BLaER1 (cell line): ENCODE data around the gene TIMM13.

Experiments
- H3K27ac ChIP-seq: shearing (Covaris generic); formaldehyde crosslinking; 2 replicates; pipeline ENCODE4 v1.8.1; 2022
- H3K27me3 ChIP-seq: shearing (Covaris generic); formaldehyde crosslinking; 2 replicates; pipeline ENCODE4 v1.8.1; 2022
- H3K36me3 ChIP-seq: shearing (Covaris generic); formaldehyde crosslinking; 2 replicates; pipeline ENCODE4 v1.8.1; 2022
- H3K4me1 ChIP-seq: shearing (Covaris generic); formaldehyde crosslinking; 2 replicates; pipeline ENCODE4 v1.8.1; 2022
- H3K4me2 ChIP-seq: shearing (Covaris generic); formaldehyde crosslinking; 2 replicates; pipeline ENCODE4 v1.8.1; 2022
- H3K4me3 ChIP-seq: shearing (Covaris generic); formaldehyde crosslinking; 2 replicates; pipeline ENCODE4 v1.8.1; 2022
- H3K9ac ChIP-seq: shearing (Covaris generic); formaldehyde crosslinking; 2 replicates; pipeline ENCODE4 v1.8.1; 2022
- H3K9me3 ChIP-seq: shearing (Covaris generic); formaldehyde crosslinking; 2 replicates; pipeline ENCODE4 v1.8.1; 2022
- H4K20me1 ChIP-seq: shearing (Covaris generic); formaldehyde crosslinking; 2 replicates; pipeline ENCODE4 v1.8.1; 2022
- Cebpa-rat ChIP-seq: shearing (Covaris generic); IDR thresholded peaks from 2 replicates; pipeline ENCODE4 v1.8.1; 2022

The TIMM13 gene

GRCh38 chr19:2431318-2432055, 4.1 kb upstream of the TIMM13 start:
- Histone ChIP-seq H3K9ac (peak overlapping the region; percentile 65), H3K4me2 (peak overlapping the region; percentile 98), H3K4me1 (peaks cover 50% of the 10 kb centered on the region), H3K9me3 (no peaks in the 10 kb centered on the region), H3K36me3 (peaks cover 79% of the 10 kb centered on the region), H4K20me1 (peaks cover 58% of the 10 kb centered on the region), H3K27ac (peak overlapping the region; percentile 99), H3K27me3 (no peaks in the 10 kb centered on the region), H3K4me3 (no peak overlapping the region; the same call in 1 of the 2 replicates)
- TF ChIP-seq Cebpa-rat, result no peak

- H3K9ac ChIP-seq, result peak overlapping the region; percentile 65; the same call in 1 of the 2 replicates
- TF ChIP-seq Cebpa-rat, result no peak
- peak overlapping the region; percentile 99 for H3K27ac ChIP-seq
- no peak overlapping the region for H3K4me3 ChIP-seq
- peaks cover 65% of the 10 kb centered on the region for H3K4me1 ChIP-seq
- no peaks in the 10 kb centered on the region for H3K27me3 ChIP-seq
- peaks cover 81% of the 10 kb centered on the region for H3K36me3 ChIP-seq
- H3K9me3 ChIP-seq, result no peaks in the 10 kb centered on the region
- H3K4me2 ChIP-seq, result peak overlapping the region; percentile 98
- H4K20me1 ChIP-seq, result peaks cover 61% of the 10 kb centered on the region
Measured at GRCh38 chr19:2429917-2430535, 2.6 kb upstream of the TIMM13 start.

GRCh38 chr19:2428756-2429711, 1.6 kb upstream of the TIMM13 start:
- Histone ChIP-seq H3K36me3 (peaks cover 74% of the 10 kb centered on the region), H3K4me1 (peaks cover 74% of the 10 kb centered on the region), H3K4me2 (peak overlapping the region; percentile 98), H3K4me3 (no peak overlapping the region), H3K9ac (peak overlapping the region; percentile 6; the same call in 1 of the 2 replicates), H3K27ac (peak overlapping the region; percentile 99), H3K9me3 (no peaks in the 10 kb centered on the region), H3K27me3 (no peaks in the 10 kb centered on the region), H4K20me1 (peaks cover 56% of the 10 kb centered on the region)
- no peak for TF ChIP-seq Cebpa-rat

- no peak for TF ChIP-seq Cebpa-rat
- H3K4me3 ChIP-seq, result peak overlapping the region; percentile 93; the same call in 1 of the 2 replicates
- no peaks in the 10 kb centered on the region for H3K9me3 ChIP-seq
- H3K27ac ChIP-seq, result peak overlapping the region; percentile 99
- peak overlapping the region; percentile 98 for H3K4me2 ChIP-seq
- no peaks in the 10 kb centered on the region for H3K27me3 ChIP-seq
- peaks cover 61% of the 10 kb centered on the region for H4K20me1 ChIP-seq
- H3K36me3 ChIP-seq, result peaks cover 71% of the 10 kb centered on the region
- H3K4me1 ChIP-seq, result peaks cover 81% of the 10 kb centered on the region
- no peak overlapping the region for H3K9ac ChIP-seq
Measured at GRCh38 chr19:2428321-2428690, 920 bp upstream of the TIMM13 start.

- Histone ChIP-seq H3K9ac (peak overlapping the region; percentile 99), H3K4me2 (peak overlapping the region; percentile 98), H3K36me3 (peaks cover 58% of the 10 kb centered on the region), H3K4me3 (peak overlapping the region; percentile 93), H3K9me3 (no peaks in the 10 kb centered on the region), H4K20me1 (peaks cover 68% of the 10 kb centered on the region), H3K4me1 (peaks cover 86% of the 10 kb centered on the region), H3K27ac (peak overlapping the region; percentile 99), H3K27me3 (no peaks in the 10 kb centered on the region)
- TF ChIP-seq Cebpa-rat, result no peak
Measured at GRCh38 chr19:2426611-2427428, 566 bp downstream of the TIMM13 start.

GRCh38 chr19:2425622-2426581, 1.5 kb downstream of the TIMM13 start:
- Histone ChIP-seq H3K36me3 (peaks cover 49% of the 10 kb centered on the region), H3K4me1 (peaks cover 86% of the 10 kb centered on the region), H3K27me3 (no peaks in the 10 kb centered on the region), H3K4me3 (peak overlapping the region; percentile 93), H3K27ac (peak overlapping the region; percentile 99), H4K20me1 (peaks cover 63% of the 10 kb centered on the region), H3K4me2 (peak overlapping the region; percentile 98), H3K9ac (peak overlapping the region; percentile 99), H3K9me3 (no peaks in the 10 kb centered on the region)
- no peak for TF ChIP-seq Cebpa-rat

- TF ChIP-seq Cebpa-rat, result no peak
- peaks cover 86% of the 10 kb centered on the region for H3K4me1 ChIP-seq
- peak overlapping the region; percentile 98 for H3K4me2 ChIP-seq
- H3K9ac ChIP-seq, result peak overlapping the region; percentile 99; the same call in 1 of the 2 replicates
- peak overlapping the region; percentile 99 for H3K27ac ChIP-seq
- peaks cover 45% of the 10 kb centered on the region for H3K36me3 ChIP-seq
- no peaks in the 10 kb centered on the region for H3K27me3 ChIP-seq
- H4K20me1 ChIP-seq, result peaks cover 54% of the 10 kb centered on the region
- H3K4me3 ChIP-seq, result peak overlapping the region; percentile 93
- H3K9me3 ChIP-seq, result no peaks in the 10 kb centered on the region
Measured at GRCh38 chr19:2424686-2425621, 2.4 kb downstream of the TIMM13 start.
